Lower leg skin (tissue), 3 donors: Measurements from ENCODE around the gene GOSR1.
"Not testable (repeated sequence)": the region's sequence is repeated elsewhere in the genome, so short reads cannot be mapped to it uniquely, and the experiment has no call there.

Experiments
- CTCF ChIP-seq, 3 donors: fragments of 450-650 bp; IDR thresholded peaks; one replicate each; pipeline ENCODE4 v1.5.1; 2016; ENCODE audit warnings: antibody characterized with exemption in 3 of 3, mild to moderate bottlenecking in 3 of 3, moderate library complexity in 2 of 3
- POLR2A ChIP-seq, 2 donors: fragments of 450-650 bp; IDR thresholded peaks; one replicate each; pipeline ENCODE4 v1.6.1; 2016 to 2017; ENCODE audit warnings: antibody characterized with exemption in 2 of 2, mild to moderate bottlenecking in 1 of 2, moderate library complexity in 1 of 2

- not testable (repeated sequence) for TF ChIP-seq POLR2A, CTCF (IDR thresholded peaks at IDR 0.05)
Measured at GRCh38 chr17:30560117-30561026, 83.2 kb downstream of the GOSR1 start.
